Measurements from ENCODE around the gene RAB35.

DNA sequence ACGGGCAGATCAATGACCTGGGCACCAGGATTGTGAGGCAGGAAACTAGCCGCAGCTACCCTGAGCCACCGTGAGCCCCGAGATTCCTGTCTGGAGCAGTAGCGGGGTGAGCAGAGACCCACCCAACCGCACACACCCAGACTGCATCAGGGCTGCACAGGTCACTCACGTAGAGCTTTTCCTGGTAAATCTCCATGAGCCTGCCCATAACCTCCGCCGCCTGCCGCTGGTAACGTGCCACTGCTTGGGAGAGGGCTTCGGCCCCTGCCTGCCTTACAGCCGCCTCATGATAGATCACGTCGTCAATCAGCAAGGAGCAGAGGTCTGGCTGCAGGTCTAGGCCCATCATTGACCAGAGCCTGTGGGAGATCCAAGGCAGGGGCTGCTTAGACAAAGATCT lies 38.5 kb upstream of the RAB35 start:
- TF ChIP-seq, protein P1, sequence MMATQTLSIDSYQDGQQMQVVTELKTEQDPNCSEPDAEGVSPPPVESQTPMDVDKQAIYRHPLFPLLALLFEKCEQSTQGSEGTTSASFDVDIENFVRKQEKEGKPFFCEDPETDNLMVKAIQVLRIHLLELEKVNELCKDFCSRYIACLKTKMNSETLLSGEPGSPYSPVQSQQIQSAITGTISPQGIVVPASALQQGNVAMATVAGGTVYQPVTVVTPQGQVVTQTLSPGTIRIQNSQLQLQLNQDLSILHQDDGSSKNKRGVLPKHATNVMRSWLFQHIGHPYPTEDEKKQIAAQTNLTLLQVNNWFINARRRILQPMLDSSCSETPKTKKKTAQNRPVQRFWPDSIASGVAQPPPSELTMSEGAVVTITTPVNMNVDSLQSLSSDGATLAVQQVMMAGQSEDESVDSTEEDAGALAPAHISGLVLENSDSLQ (IDR thresholded peaks at IDR 0.05): no peak
- TF ChIP-seq BHLHE40 (IDR thresholded peaks at IDR 0.05; ENCODE audit: borderline replicate concordance) (no peak), L3MBTL2 (conservative IDR thresholded peaks at IDR 0.05) (no peak), FOXM1 (IDR thresholded peaks at IDR 0.05; ENCODE audit: borderline replicate concordance) (no peak), TARDBP (IDR thresholded peaks at IDR 0.05) (no peak), LEF1 (IDR thresholded peaks at IDR 0.05; ENCODE audit: borderline replicate concordance) (no peak), SUZ12 (IDR thresholded peaks at IDR 0.05) (no peak), ELF4 (IDR thresholded peaks at IDR 0.05) (no peak), SP1 (IDR thresholded peaks at IDR 0.05) (no peak), NFRKB (IDR thresholded peaks at IDR 0.05) (no peak), ARNT (IDR thresholded peaks at IDR 0.05) (no peak), HDGF (IDR thresholded peaks at IDR 0.05; ENCODE audit: borderline replicate concordance) (no peak), FOXK2 (IDR thresholded peaks at IDR 0.05) (no peak)
